GM12878 (cell line): ENCODE results near the gene TBCB. TPM values are rescaled to one million over a fixed set of nuclear protein-coding genes. Genes with fewer than 3 reads are reported as not detected.
"Not testable (repeated sequence)": the region's sequence is repeated elsewhere in the genome, so short reads cannot be mapped to it uniquely, and the experiment has no call there.

Source experiments
- ATAC-seq: fragments of 200-7000 bp; cut with Tn5 transposase; 3 replicates; pipeline ENCODE4 v1.9.1; 2020; ENCODE audit warnings: mild to moderate bottlenecking, moderate library complexity
- BruUV-seq: library from RNA; stranded (reverse); fragments of 400-500 nt; replicated peaks from 2 replicates; lab custom pipeline; 2021; lab: Mats Ljungman, UMichigan
- CTCF ChIA-PET: fragments of 300-600 bp; sonication (Branson Sonifier 250); formaldehyde crosslinking; extraction: SDS; loops from one replicate; lab custom pipeline; 2021; ENCODE audit warnings: inconsistent platforms; lab: Yijun Ruan, JAX
- POLR2A ChIA-PET: fragments of 350-600 bp; formaldehyde crosslinking; extraction: SDS; loops from one replicate; lab custom pipeline; 2021; ENCODE audit warnings: inconsistent platforms; lab: Charles Lee
- RAD21 ChIA-PET: fragments of 300-600 bp; sonication (Branson Sonifier 250); formaldehyde crosslinking; loops from one replicate; lab custom pipeline; 2023; ENCODE audit warnings: antibody characterized with exemption; ENCODE audit not compliant: unreplicated experiment; lab: Charles Lee
- SMC1A ChIA-PET: fragments of 300-600 bp; sonication (Branson Sonifier 250); formaldehyde crosslinking; loops from one replicate; lab custom pipeline; 2023; ENCODE audit not compliant: unreplicated experiment, uncharacterized antibody; lab: Charles Lee
- DNase-seq: peaks from one replicate; pipeline ENCODE4 v3.0.0-alpha.2; 2011; ENCODE audit warnings: low read depth, low spot score
- FAIRE-seq: peaks from 3 replicates; lab custom pipeline; 2011; peaks lifted over from hg19 to GRCh38; lab: Jason Lieb, UNC
- H2AFZ ChIP-seq: 2 replicates; pipeline ENCODE4 v1.6.0; 2011; ENCODE audit warnings: low read depth, low read length, control low read depth; ENCODE audit not compliant: control insufficient read depth
- H3K27ac ChIP-seq: 2 replicates; pipeline ENCODE4 v1.5.1; 2011; ENCODE audit warnings: control low read depth; ENCODE audit not compliant: control insufficient read depth, insufficient read depth
- H3K27me3 ChIP-seq, 2 experiments: replicated peaks in 1 of 2; 2 replicates each; pipeline versions ENCODE4 v1.6.0 to v1.6.1; 2011; ENCODE audit warnings: low read length in 1 of 2; ENCODE audit not compliant: control insufficient read depth in 2 of 2, insufficient read depth in 2 of 2
- H3K36me3 ChIP-seq, 2 experiments: 2 replicates each; pipeline ENCODE4 v1.5.1; 2011; ENCODE audit warnings: low read length in 1 of 2; ENCODE audit not compliant: control insufficient read depth in 2 of 2, insufficient read depth in 2 of 2
- H3K4me1 ChIP-seq: 2 replicates; pipeline ENCODE4 v1.6.1; 2011; ENCODE audit warnings: mild to moderate bottlenecking, low read length, moderate library complexity, mixed read lengths; ENCODE audit not compliant: control insufficient read depth, insufficient read depth
- H3K4me2 ChIP-seq: 2 replicates; pipeline ENCODE4 v1.6.0; 2011; ENCODE audit warnings: control low read depth; ENCODE audit not compliant: control insufficient read depth, insufficient read depth
- H3K4me3 ChIP-seq: fragments of 200-600 bp; sonication (generic); 2 replicates; pipeline ENCODE4 v1.5.1; 2016
- H3K79me2 ChIP-seq: 2 replicates; pipeline ENCODE4 v1.6.0; 2011; ENCODE audit warnings: low read length; ENCODE audit not compliant: control insufficient read depth, insufficient read depth
- H3K9ac ChIP-seq: 2 replicates; pipeline ENCODE4 v1.8.0; 2011; ENCODE audit warnings: low read length, control low read depth, mixed read lengths; ENCODE audit not compliant: control insufficient read depth, insufficient read depth
- H3K9me3 ChIP-seq: replicated peaks from 3 replicates; pipeline ENCODE4 v1.5.1; 2011; ENCODE audit warnings: mild to moderate bottlenecking, low read length; ENCODE audit not compliant: control insufficient read depth, insufficient read depth
- H4K20me1 ChIP-seq: 2 replicates; pipeline ENCODE4 v1.6.0; 2011; ENCODE audit not compliant: control insufficient read depth, insufficient read depth
- DPF2 ChIP-seq: fragments of 450-650 bp; IDR thresholded peaks from 2 replicates; pipeline ENCODE4 v1.6.1; 2017; ENCODE audit warnings: mild to moderate bottlenecking
- FOS ChIP-seq: IDR thresholded peaks from 3 replicates; pipeline ENCODE4 v1.6.1; 2011; ENCODE audit warnings: borderline replicate concordance; ENCODE audit not compliant: insufficient read length; ENCODE audit errors: extremely low read depth
- NRF1 ChIP-seq: conservative IDR thresholded peaks from 2 replicates; pipeline ENCODE4 v1.6.1; 2011; ENCODE audit warnings: mild to moderate bottlenecking, low read depth, low read length, improper control_type of control experiment
- SMARCA5 ChIP-seq: fragments of 450-650 bp; IDR thresholded peaks from 2 replicates; pipeline ENCODE4 v1.6.1; 2017; ENCODE audit warnings: mild to moderate bottlenecking
- ZBED1 ChIP-seq: IDR thresholded peaks from 2 replicates; pipeline ENCODE4 v1.6.1; 2016; ENCODE audit warnings: borderline replicate concordance
- WGBS: methylation state at CpG from one replicate; pipeline ENCODE4 v1.1.6; 2016; ENCODE audit warnings: low lambda C conversion rate; ENCODE audit not compliant: insufficient replicate concordance, insufficient coverage; ENCODE audit errors: missing lambda C conversion rate; 5-methylcytosine and 5-hydroxymethylcytosine counted together
- in situ Hi-C: fragments of 300-500 bp; cut with MboI; formaldehyde crosslinking; loops from 9 replicates; pipeline ENCODE4 v1.14.3; 2018; ENCODE audit warnings: mixed read lengths
- intact Hi-C: fragments of 100-400 bp; cut with micrococcal nuclease; formaldehyde crosslinking; loops from one replicate; pipeline ENCODE4 v1.14.2; 2022; ENCODE audit not compliant: unreplicated experiment
- polyA plus RNA-seq, 11 experiments: library from polyadenylated mRNA; depleted of rRNA in 4 of 11; unstranded in 6 of 11; stranded (reverse) in 5 of 11; fragments of >200 nt; fragmentation: Nextera tagmentation in 4 of 11; fragmentation: Illumina TruSeq in 1 of 11; extraction: Ambion mirVana in 4 of 11; extraction: Trizol in 1 of 11; gene quantifications; 1 replicate in 1 of 11; 2 replicates in 10 of 11; pipeline versions ENCODE4 v1.2.1 to v1.2.3, GENCODE V29; 2011 to 2016; ENCODE audit warnings: inconsistent platforms in 2 of 11, missing spikeins in 2 of 11, low read depth in 1 of 11
- total RNA-seq, 4 experiments: library from RNA; depleted of rRNA in 3 of 4; stranded (reverse); fragments of >200 nt in 3 of 4; fragmentation: Illumina TruSeq in 1 of 4; extraction: Trizol in 1 of 4; gene quantifications; 2 replicates each; pipeline versions ENCODE4 v1.2.1 to v1.2.3, GENCODE V29; 2013 to 2021

Gene TBCB
- total and polyA plus RNA-seq, 10 of the 15 experiments (the other 5 are each of a cell fraction or from before 2014, with no cell fraction given), result 9.4 to 193 (median 126) TPM

GRCh38 chr19:36172852-36173251 lies 57.6 kb downstream of the TBCB start:
- ChIA-PET RAD21 (interaction anchor here (0.9 kb wide), 1 partner anchor 112 kb away, joined by 4 read pairs; no protein-coding TSS in a partner anchor), SMC1A (interaction anchor here (0.6 to 3.0 kb wide), 2 partner anchors 45 to 397 kb away, joined by 3 to 16 read pairs; no protein-coding TSS in a partner anchor), POLR2A (no interaction called here), CTCF (interaction anchor here (1.3 to 4.3 kb wide), 2 partner anchors 9 to 44 kb away, joined by 3 to 27 read pairs; no protein-coding TSS in a partner anchor)
- no peak overlapping the region for H3K27ac ChIP-seq
- H3K4me3 ChIP-seq, result no peak overlapping the region
- no peaks in the 10 kb centered on the region for H3K36me3 ChIP-seq
- no peaks in the 10 kb centered on the region for H3K79me2 ChIP-seq
- TF ChIP-seq FOS (no peak), DPF2 (no peak), SMARCA5 (no peak), NRF1 (no peak), ZBED1 (no peak)
- ATAC-seq, result no peak
- H4K20me1 ChIP-seq, result no peaks in the 10 kb centered on the region
- no peaks in the 10 kb centered on the region for H3K27me3 ChIP-seq
- WGBS, result 75% methylated on average over 5 of the region's 5 CpGs
- no peak overlapping the region for H2AFZ ChIP-seq
- in situ Hi-C loops, result loop anchor here (5.0 kb wide), 1 partner anchor 46 kb away; no protein-coding TSS in a partner anchor
- no peak for DNase-seq
- no TSS peak for BruUV-seq
- H3K4me1 ChIP-seq, result no peaks in the 10 kb centered on the region
- H3K9me3 ChIP-seq, result no peaks in the 10 kb centered on the region
- H3K4me2 ChIP-seq, result no peak overlapping the region
- H3K9ac ChIP-seq, result no peak overlapping the region
- intact Hi-C loops, result no loop called here
- FAIRE-seq, result no peak

- intact Hi-C loops, H3K4me2 ChIP-seq, H3K9me3 ChIP-seq, FAIRE-seq, H3K27me3 ChIP-seq, ATAC-seq, H3K4me3 ChIP-seq, H3K79me2 ChIP-seq, H4K20me1 ChIP-seq, H3K9ac ChIP-seq, H3K27ac ChIP-seq, DNase-seq, BruUV-seq, H3K4me1 ChIP-seq, POLR2A ChIA-PET, H2AFZ ChIP-seq, H3K36me3 ChIP-seq: not testable (repeated sequence)
- ChIA-PET SMC1A (interaction anchor here (0.9 to 3.0 kb wide), 2 partner anchors 37 to 46 kb away, joined by 3 to 16 read pairs; no protein-coding TSS in a partner anchor), RAD21 (interaction anchor here (0.7 to 0.9 kb wide), 2 partner anchors 46 to 113 kb away, joined by 4 read pairs; no protein-coding TSS in a partner anchor), CTCF (interaction anchor here (0.6 to 4.3 kb wide), 4 partner anchors 10 to 700 kb away, joined by 3 to 27 read pairs (median 3); no protein-coding TSS in a partner anchor)
- 88% methylated on average over 7 of the region's 8 CpGs for whole genome bisulfite sequencing
- in situ Hi-C loops, result loop anchor here (5.0 kb wide), 1 partner anchor 47 kb away; no protein-coding TSS in a partner anchor
These were observed 58.6 kb downstream of the TBCB start for GRCh38 chr19:36173846-36174245.

Other genes with a start within 250 kb of the TBCB start
Only the 7 nearest of the 17 such genes appear.
- gene CLIP3, start 82.6 kb upstream of the TBCB start, total RNA-seq (2014; rRNA removed), result 0.34 and 1.9 TPM in 2 replicates
- 0.14 and 0.27 TPM in 2 replicates for gene CLIP3, start 82.6 kb upstream of the TBCB start, total RNA-seq (2014; rRNA removed; fragmentation: Illumina TruSeq; extraction: Trizol)
- gene CLIP3, start 82.6 kb upstream of the TBCB start, total RNA-seq (2021), result 0.59 and 0.69 TPM in 2 replicates
- 0.30 and 0.45 TPM in 2 replicates for gene CLIP3, start 82.6 kb upstream of the TBCB start, polyA plus RNA-seq (2011; rRNA removed)
- 0.47 and 0.86 TPM in 2 replicates for gene CLIP3, start 82.6 kb upstream of the TBCB start, polyA plus RNA-seq (2014; fragmentation: Illumina TruSeq; extraction: Trizol)
- gene CLIP3, start 82.6 kb upstream of the TBCB start, polyA plus RNA-seq (2014; fragmentation: Nextera tagmentation; extraction: Ambion mirVana), result under 1 TPM in 1 of 2 experiments, not detected in 1; 0.09 TPM
- 0.27 and 0.33 TPM in 2 replicates for gene CLIP3, start 82.6 kb upstream of the TBCB start, polyA plus RNA-seq (2014; rRNA removed)
- 1 to 10 TPM; 1.9 to 2.7 TPM for gene CLIP3, start 82.6 kb upstream of the TBCB start, polyA plus RNA-seq (2016; fragmentation: Nextera tagmentation; extraction: Ambion mirVana)
- gene THAP8, start 61.2 kb upstream of the TBCB start, total RNA-seq (2014; rRNA removed), result 1.6 and 4.4 TPM in 2 replicates
- 0.40 and 0.41 TPM in 2 replicates for gene THAP8, start 61.2 kb upstream of the TBCB start, total RNA-seq (2014; rRNA removed; fragmentation: Illumina TruSeq; extraction: Trizol)
- gene THAP8, start 61.2 kb upstream of the TBCB start, total RNA-seq (2021), result 1.7 and 2.4 TPM in 2 replicates
- 1.8 and 2.8 TPM in 2 replicates for gene THAP8, start 61.2 kb upstream of the TBCB start, polyA plus RNA-seq (2011; rRNA removed)
- 0.55 and 0.91 TPM in 2 replicates for gene THAP8, start 61.2 kb upstream of the TBCB start, polyA plus RNA-seq (2014; fragmentation: Illumina TruSeq; extraction: Trizol)
- gene THAP8, start 61.2 kb upstream of the TBCB start, polyA plus RNA-seq (2014; fragmentation: Nextera tagmentation; extraction: Ambion mirVana), result under 1 TPM; 0.24 to 0.35 TPM
- 3.6 TPM in 2 replicates for gene THAP8, start 61.2 kb upstream of the TBCB start, polyA plus RNA-seq (2014; rRNA removed)
- gene THAP8, start 61.2 kb upstream of the TBCB start, polyA plus RNA-seq (2016; fragmentation: Nextera tagmentation; extraction: Ambion mirVana), result 1 to 10 TPM; 4.2 TPM
- 12.4 and 14.2 TPM in 2 replicates for gene WDR62, start 60.6 kb upstream of the TBCB start, total RNA-seq (2014; rRNA removed)
- 6.1 and 6.2 TPM in 2 replicates for gene WDR62, start 60.6 kb upstream of the TBCB start, total RNA-seq (2014; rRNA removed; fragmentation: Illumina TruSeq; extraction: Trizol)
- gene WDR62, start 60.6 kb upstream of the TBCB start, total RNA-seq (2021), result 18.1 and 20.1 TPM in 2 replicates
- 3.4 and 7.6 TPM in 2 replicates for gene WDR62, start 60.6 kb upstream of the TBCB start, polyA plus RNA-seq (2011; rRNA removed)
- 4.6 and 7.6 TPM in 2 replicates for gene WDR62, start 60.6 kb upstream of the TBCB start, polyA plus RNA-seq (2014; fragmentation: Illumina TruSeq; extraction: Trizol)
- gene WDR62, start 60.6 kb upstream of the TBCB start, polyA plus RNA-seq (2014; fragmentation: Nextera tagmentation; extraction: Ambion mirVana), result under 1 TPM; 0.08 to 0.49 TPM
- 15.3 and 19.6 TPM in 2 replicates for gene WDR62, start 60.6 kb upstream of the TBCB start, polyA plus RNA-seq (2014; rRNA removed)
- gene WDR62, start 60.6 kb upstream of the TBCB start, polyA plus RNA-seq (2016; fragmentation: Nextera tagmentation; extraction: Ambion mirVana), result 10 to 100 TPM; 19.8 to 20.6 TPM
- gene OVOL3, start 4.3 kb upstream of the TBCB start, total RNA-seq (2014; rRNA removed), result not detected in 2 replicates
- gene OVOL3, start 4.3 kb upstream of the TBCB start, total RNA-seq (2014; rRNA removed; fragmentation: Illumina TruSeq; extraction: Trizol), result not detected in 2 replicates
- gene OVOL3, start 4.3 kb upstream of the TBCB start, total RNA-seq (2021), result not detected in 2 replicates
- gene OVOL3, start 4.3 kb upstream of the TBCB start, polyA plus RNA-seq (2011; rRNA removed), result not detected in 2 replicates
- not detected in 2 replicates for gene OVOL3, start 4.3 kb upstream of the TBCB start, polyA plus RNA-seq (2014; fragmentation: Illumina TruSeq; extraction: Trizol)
- not detected for gene OVOL3, start 4.3 kb upstream of the TBCB start, polyA plus RNA-seq (2014; fragmentation: Nextera tagmentation; extraction: Ambion mirVana)
- not detected in 2 replicates for gene OVOL3, start 4.3 kb upstream of the TBCB start, polyA plus RNA-seq (2014; rRNA removed)
- under 1 TPM in 1 of 2 experiments, not detected in 1; 0.43 TPM for gene OVOL3, start 4.3 kb upstream of the TBCB start, polyA plus RNA-seq (2016; fragmentation: Nextera tagmentation; extraction: Ambion mirVana)
- gene POLR2I, start 593 bp upstream of the TBCB start, total RNA-seq (2014; rRNA removed), result 169 and 194 TPM in 2 replicates
- 80.7 and 85.8 TPM in 2 replicates for gene POLR2I, start 593 bp upstream of the TBCB start, total RNA-seq (2014; rRNA removed; fragmentation: Illumina TruSeq; extraction: Trizol)
- 106 and 113 TPM in 2 replicates for gene POLR2I, start 593 bp upstream of the TBCB start, total RNA-seq (2021)
- gene POLR2I, start 593 bp upstream of the TBCB start, polyA plus RNA-seq (2011; rRNA removed), result 19.4 and 30.9 TPM in 2 replicates
- gene POLR2I, start 593 bp upstream of the TBCB start, polyA plus RNA-seq (2014; fragmentation: Illumina TruSeq; extraction: Trizol), result 21.3 and 61.9 TPM in 2 replicates
- gene POLR2I, start 593 bp upstream of the TBCB start, polyA plus RNA-seq (2014; fragmentation: Nextera tagmentation; extraction: Ambion mirVana), result 100 to 1,000 TPM; 235 to 269 TPM
- gene POLR2I, start 593 bp upstream of the TBCB start, polyA plus RNA-seq (2014; rRNA removed), result 196 and 211 TPM in 2 replicates
- gene POLR2I, start 593 bp upstream of the TBCB start, polyA plus RNA-seq (2016; fragmentation: Nextera tagmentation; extraction: Ambion mirVana), result 100 to 1,000 TPM; 256 to 272 TPM
- 232 and 266 TPM in 2 replicates for gene CAPNS1, start 24.6 kb downstream of the TBCB start, total RNA-seq (2014; rRNA removed)
- 210 and 223 TPM in 2 replicates for gene CAPNS1, start 24.6 kb downstream of the TBCB start, total RNA-seq (2014; rRNA removed; fragmentation: Illumina TruSeq; extraction: Trizol)
- 430 and 441 TPM in 2 replicates for gene CAPNS1, start 24.6 kb downstream of the TBCB start, total RNA-seq (2021)
- gene CAPNS1, start 24.6 kb downstream of the TBCB start, polyA plus RNA-seq (2011; rRNA removed), result 251 and 562 TPM in 2 replicates
- gene CAPNS1, start 24.6 kb downstream of the TBCB start, polyA plus RNA-seq (2014; fragmentation: Illumina TruSeq; extraction: Trizol), result 366 and 491 TPM in 2 replicates
- gene CAPNS1, start 24.6 kb downstream of the TBCB start, polyA plus RNA-seq (2014; fragmentation: Nextera tagmentation; extraction: Ambion mirVana), result 100 to 1,000 TPM in 1 of 2 experiments, 10 to 100 TPM in 1; 96.9 to 207 TPM
- 355 and 464 TPM in 2 replicates for gene CAPNS1, start 24.6 kb downstream of the TBCB start, polyA plus RNA-seq (2014; rRNA removed)
- 100 to 1,000 TPM; 124 to 141 TPM for gene CAPNS1, start 24.6 kb downstream of the TBCB start, polyA plus RNA-seq (2016; fragmentation: Nextera tagmentation; extraction: Ambion mirVana)
- not detected in 2 replicates for gene COX7A1, start 37.0 kb downstream of the TBCB start, total RNA-seq (2014; rRNA removed)
- not detected in 2 replicates for gene COX7A1, start 37.0 kb downstream of the TBCB start, total RNA-seq (2014; rRNA removed; fragmentation: Illumina TruSeq; extraction: Trizol)
- not detected in 2 replicates for gene COX7A1, start 37.0 kb downstream of the TBCB start, total RNA-seq (2021)
- not detected in 2 replicates for gene COX7A1, start 37.0 kb downstream of the TBCB start, polyA plus RNA-seq (2011; rRNA removed)
- not detected in 2 replicates for gene COX7A1, start 37.0 kb downstream of the TBCB start, polyA plus RNA-seq (2014; fragmentation: Illumina TruSeq; extraction: Trizol)
- gene COX7A1, start 37.0 kb downstream of the TBCB start, polyA plus RNA-seq (2014; fragmentation: Nextera tagmentation; extraction: Ambion mirVana), result not detected
- gene COX7A1, start 37.0 kb downstream of the TBCB start, polyA plus RNA-seq (2014; rRNA removed), result not detected in 2 replicates
- not detected for gene COX7A1, start 37.0 kb downstream of the TBCB start, polyA plus RNA-seq (2016; fragmentation: Nextera tagmentation; extraction: Ambion mirVana)